Loucy (cell line): ENCODE results near the gene PLD5.

Experiments used
- EZH2phosphoT487 ChIP-seq: fragments of 200-600 bp; IDR thresholded peaks from 2 replicates; pipeline ENCODE4 v1.6.1; 2018; ENCODE audit warnings: antibody characterized with exemption, mild to moderate bottlenecking, moderate library complexity, borderline replicate concordance
- TF ChIP-seq, protein P1 (sequence below): fragments of 200-600 bp; sonication (generic); conservative IDR thresholded peaks from 2 replicates; pipeline ENCODE4 v1.5.1; 2014; ENCODE audit warnings: mild to moderate bottlenecking, antibody characterized with exemption, low read length

GRCh38 chr1:242178924-242179708 is 345.4 kb downstream of the PLD5 start:
- TF ChIP-seq, protein P1, sequence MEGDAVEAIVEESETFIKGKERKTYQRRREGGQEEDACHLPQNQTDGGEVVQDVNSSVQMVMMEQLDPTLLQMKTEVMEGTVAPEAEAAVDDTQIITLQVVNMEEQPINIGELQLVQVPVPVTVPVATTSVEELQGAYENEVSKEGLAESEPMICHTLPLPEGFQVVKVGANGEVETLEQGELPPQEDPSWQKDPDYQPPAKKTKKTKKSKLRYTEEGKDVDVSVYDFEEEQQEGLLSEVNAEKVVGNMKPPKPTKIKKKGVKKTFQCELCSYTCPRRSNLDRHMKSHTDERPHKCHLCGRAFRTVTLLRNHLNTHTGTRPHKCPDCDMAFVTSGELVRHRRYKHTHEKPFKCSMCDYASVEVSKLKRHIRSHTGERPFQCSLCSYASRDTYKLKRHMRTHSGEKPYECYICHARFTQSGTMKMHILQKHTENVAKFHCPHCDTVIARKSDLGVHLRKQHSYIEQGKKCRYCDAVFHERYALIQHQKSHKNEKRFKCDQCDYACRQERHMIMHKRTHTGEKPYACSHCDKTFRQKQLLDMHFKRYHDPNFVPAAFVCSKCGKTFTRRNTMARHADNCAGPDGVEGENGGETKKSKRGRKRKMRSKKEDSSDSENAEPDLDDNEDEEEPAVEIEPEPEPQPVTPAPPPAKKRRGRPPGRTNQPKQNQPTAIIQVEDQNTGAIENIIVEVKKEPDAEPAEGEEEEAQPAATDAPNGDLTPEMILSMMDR: no peak
- TF ChIP-seq EZH2phosphoT487: no peak
